H1 (cell line): ENCODE measurements around the gene LECT2. TPM values are rescaled to one million over a fixed set of nuclear protein-coding genes. Genes with fewer than 3 reads are reported as not detected.

Experiments
- CTCF ChIA-PET: fragments of 300-600 bp; sonication (Branson Sonifier 250); formaldehyde crosslinking; loops from one replicate; lab custom pipeline; 2021; ENCODE audit not compliant: partially characterized antibody; lab: Charles Lee
- POLR2A ChIA-PET: fragments of 300-600 bp; sonication (Branson Sonifier 250); formaldehyde crosslinking; loops from one replicate; lab custom pipeline; 2021; ENCODE audit warnings: inconsistent platforms; ENCODE audit not compliant: partially characterized antibody; lab: Charles Lee
- DNase-seq, 2 experiments: peaks; one replicate each; pipeline versions ENCODE4 v3.0.0 to v3.0.0-alpha.2; 2010 to 2022; ENCODE audit warnings: low spot score in 2 of 2, low read depth in 1 of 2, mixed read lengths in 1 of 2
- FAIRE-seq: peaks from 2 replicates; lab custom pipeline; 2011; peaks lifted over from hg19 to GRCh38; lab: Jason Lieb, UNC
- H2AFZ ChIP-seq: 2 replicates; pipeline ENCODE4 v1.8.1; 2012; ENCODE audit warnings: low read length, inconsistent platforms
- H2AK5ac ChIP-seq: 2 replicates; pipeline ENCODE4 v1.6.1; 2013; ENCODE audit warnings: low read depth, low read length
- H2BK120ac ChIP-seq: replicated peaks from 2 replicates; pipeline ENCODE3; 2013; ENCODE audit warnings: low read depth, low read length, inconsistent platforms
- H2BK12ac ChIP-seq: 2 replicates; pipeline ENCODE4 v1.6.1; 2013; ENCODE audit warnings: low read depth, low read length
- H2BK15ac ChIP-seq: 2 replicates; pipeline ENCODE4 v1.6.1; 2013; ENCODE audit warnings: low read length
- H2BK20ac ChIP-seq: 2 replicates; pipeline ENCODE4 v1.6.1; 2013; ENCODE audit warnings: low read length
- H2BK5ac ChIP-seq: 2 replicates; pipeline ENCODE4 v1.6.1; 2013; ENCODE audit warnings: low read depth, low read length
- H3K14ac ChIP-seq: 2 replicates; pipeline ENCODE4 v1.6.1; 2013; ENCODE audit warnings: inconsistent platforms; ENCODE audit not compliant: insufficient read length
- H3K18ac ChIP-seq: 2 replicates; pipeline ENCODE4 v1.6.1; 2013; ENCODE audit warnings: low read length; ENCODE audit errors: extremely low read depth
- H3K23ac ChIP-seq: 2 replicates; pipeline ENCODE4 v1.6.1; 2013; ENCODE audit warnings: inconsistent platforms; ENCODE audit not compliant: insufficient read length
- H3K23me2 ChIP-seq: 2 replicates; pipeline ENCODE4 v1.6.1; 2013; ENCODE audit warnings: low read depth, low read length
- H3K27ac ChIP-seq: 2 replicates; pipeline ENCODE4 v1.6.1; 2011; ENCODE audit warnings: low read depth, low read length, inconsistent platforms
- H3K27me3 ChIP-seq, 4 experiments: replicated peaks in 1 of 4; 1 replicate in 1 of 4; 2 replicates in 3 of 4; pipeline versions ENCODE4 v1.6.1 to v1.8.1; 2011 to 2013; ENCODE audit warnings: low read length in 3 of 4, mild to moderate bottlenecking in 3 of 4, inconsistent platforms in 2 of 4, mixed read lengths in 2 of 4, moderate library complexity in 1 of 4; ENCODE audit not compliant: control insufficient read depth in 3 of 4, insufficient read depth in 3 of 4; ENCODE audit errors: extremely low read depth in 1 of 4
- H3K36me3 ChIP-seq, 4 experiments: 2 replicates each; pipeline versions ENCODE4 v1.6.1 to v1.8.1; 2011 to 2013; ENCODE audit warnings: mild to moderate bottlenecking in 4 of 4, low read length in 3 of 4, moderate library complexity in 2 of 4, control low read depth in 1 of 4, inconsistent platforms in 1 of 4; ENCODE audit not compliant: insufficient read depth in 4 of 4, control insufficient read depth in 2 of 4
- H3K4ac ChIP-seq: replicated peaks from 2 replicates; pipeline ENCODE3; 2013; ENCODE audit warnings: low read length, low read depth, mixed read lengths, inconsistent platforms; ENCODE audit not compliant: insufficient read length
- H3K4me1 ChIP-seq, 4 experiments: replicated peaks in 1 of 4; 1 replicate in 1 of 4; 2 replicates in 3 of 4; pipeline versions ENCODE4 v1.6.1 to v1.8.1; 2011 to 2013; ENCODE audit warnings: low read length in 3 of 4, inconsistent platforms in 2 of 4, mixed read lengths in 1 of 4; ENCODE audit not compliant: insufficient read depth in 4 of 4, control insufficient read depth in 3 of 4
- H3K4me2 ChIP-seq, 2 experiments: 2 replicates each; pipeline versions ENCODE4 v1.6.1 to v1.8.1; 2011 to 2013; ENCODE audit warnings: low read depth in 2 of 2, low read length in 2 of 2, control low read depth in 1 of 2, inconsistent platforms in 1 of 2, mild to moderate bottlenecking in 1 of 2; ENCODE audit not compliant: insufficient read depth in 1 of 2
- H3K4me3 ChIP-seq, 4 experiments: fragments of 200-600, 300-600 bp in 1 of 4; sonication (generic), shearing (Covaris generic), sonication (Bioruptor Twin) in 1 of 4; 2 replicates each; pipeline versions ENCODE4 v1.5.1 to v1.8.1; 2011 to 2016; ENCODE audit warnings: low read length in 4 of 4, low read depth in 3 of 4, control low read depth in 2 of 4, inconsistent platforms in 2 of 4, mild to moderate bottlenecking in 2 of 4, mixed read lengths in 1 of 4, moderate library complexity in 1 of 4; ENCODE audit not compliant: insufficient read depth in 2 of 4; ENCODE audit errors: extremely low read depth in 1 of 4
- H3K56ac ChIP-seq: replicated peaks from 2 replicates; pipeline ENCODE3; 2013; ENCODE audit warnings: low read depth, mild to moderate bottlenecking, mixed read lengths, low read length, inconsistent platforms; ENCODE audit not compliant: insufficient read length
- H3K79me1 ChIP-seq: 2 replicates; pipeline ENCODE4 v1.6.1; 2013; ENCODE audit warnings: low read depth, low read length, control low read depth
- H3K79me2 ChIP-seq, 2 experiments: 2 replicates each; pipeline versions ENCODE4 v1.6.1 to v1.8.1; 2012 to 2013; ENCODE audit warnings: low read length in 2 of 2, mild to moderate bottlenecking in 2 of 2, inconsistent platforms in 1 of 2; ENCODE audit not compliant: insufficient read depth in 2 of 2, control insufficient read depth in 1 of 2
- H3K9ac ChIP-seq, 4 experiments: replicated peaks in 1 of 4; 1 replicate in 1 of 4; 2 replicates in 3 of 4; pipeline versions ENCODE4 v1.6.1 to v1.8.1; 2011 to 2013; ENCODE audit warnings: low read depth in 3 of 4, low read length in 3 of 4, control low read depth in 2 of 4, mild to moderate bottlenecking in 2 of 4, moderate library complexity in 2 of 4, inconsistent platforms in 1 of 4; ENCODE audit errors: extremely low read depth in 1 of 4
- H3K9me3 ChIP-seq, 2 experiments: 2 replicates each; pipeline versions ENCODE4 v1.6.1 to v1.8.1; 2012 to 2013; ENCODE audit warnings: mild to moderate bottlenecking in 2 of 2, moderate library complexity in 2 of 2, control low read depth in 1 of 2, inconsistent platforms in 1 of 2, low read depth in 1 of 2, low read length in 1 of 2, mixed read lengths in 1 of 2; ENCODE audit not compliant: insufficient read depth in 2 of 2
- H4K20me1 ChIP-seq, 2 experiments: replicated peaks in 1 of 2; 2 replicates each; pipeline versions ENCODE3 to v1.8.1; 2011 to 2013; ENCODE audit warnings: inconsistent platforms in 2 of 2, low read length in 2 of 2, mild to moderate bottlenecking in 1 of 2; ENCODE audit not compliant: insufficient read depth in 2 of 2, control insufficient read depth in 1 of 2
- H4K5ac ChIP-seq: 2 replicates; pipeline ENCODE4 v1.6.1; 2013; ENCODE audit warnings: low read length, low read depth, mixed read lengths, inconsistent platforms; ENCODE audit not compliant: insufficient read length
- H4K8ac ChIP-seq: 2 replicates; pipeline ENCODE4 v1.8.0; 2013; ENCODE audit warnings: mild to moderate bottlenecking, moderate library complexity, low read length, inconsistent platforms; ENCODE audit not compliant: insufficient read depth; ENCODE audit errors: extremely low read depth
- H4K91ac ChIP-seq: replicated peaks from 2 replicates; pipeline ENCODE3; 2013; ENCODE audit warnings: low read length, mixed read lengths, inconsistent platforms; ENCODE audit not compliant: insufficient read length
- HDAC2 ChIP-seq, 2 experiments: fragments of 300-600 bp in 1 of 2; sonication (generic) in 1 of 2; IDR thresholded peaks; 2 replicates each; pipeline ENCODE4 v1.6.1; 2011 to 2012; ENCODE audit warnings: low read depth in 2 of 2, low read length in 2 of 2, mild to moderate bottlenecking in 2 of 2, moderate library complexity in 2 of 2, borderline replicate concordance in 1 of 2, inconsistent platforms in 1 of 2
- HDAC6 ChIP-seq: IDR thresholded peaks from one replicate; pipeline ENCODE4 v1.7.1; 2012; ENCODE audit warnings: low read depth, mild to moderate bottlenecking, inconsistent platforms, low read length, moderate library complexity
- TAF1 ChIP-seq: IDR thresholded peaks from 2 replicates; pipeline ENCODE4 v1.6.1; 2011; ENCODE audit warnings: mild to moderate bottlenecking, low read depth, low read length
- WGBS, 2 experiments: shearing (Covaris generic) in 1 of 2; methylation state at CpG; one replicate each; pipeline versions ENCODE4 v1.1.6 to v1.1.7; 2013 to 2015; ENCODE audit warnings: low lambda C conversion rate in 2 of 2, mixed read lengths in 2 of 2, inconsistent platforms in 1 of 2, low coverage in 1 of 2, missing lambda C conversion rate in 1 of 2; ENCODE audit not compliant: insufficient replicate concordance in 2 of 2, insufficient coverage in 1 of 2, insufficient read length in 1 of 2; ENCODE audit errors: extremely low coverage in 1 of 2, missing lambda C conversion rate in 1 of 2; 5-methylcytosine and 5-hydroxymethylcytosine counted together
- polyA plus RNA-seq, 7 experiments: library from polyadenylated mRNA; depleted of rRNA in 3 of 7; stranded (reverse) in 5 of 7; unstranded in 2 of 7; fragments of >200 nt in 5 of 7; fragments of 200-250 nt in 2 of 7; gene quantifications; 1 replicate in 5 of 7; 2 replicates in 1 of 7; 4 replicates in 1 of 7; pipeline versions ENCODE4 v1.2.1 to v1.2.3, GENCODE V29; 2011 to 2013; ENCODE audit warnings: missing spikeins in 2 of 7, mixed read lengths in 2 of 7
- total RNA-seq: library from RNA; stranded (reverse); fragmentation: NEBNext Ultra II Directional; extraction: Animal tissue kit (Norgen Biotek cat#: 25700); gene quantifications from 2 replicates; pipeline ENCODE4 v1.2.1, GENCODE V29; 2021
- TF ChIP-seq, protein P1 (sequence below): IDR thresholded peaks from 2 replicates; pipeline ENCODE4 v1.6.1; 2012; ENCODE audit warnings: inconsistent platforms

LECT2 gene
- total and polyA plus RNA-seq, 2 of the 8 experiments (the other 6 are each of a cell fraction or from before 2014, with no cell fraction given), result not detected

DNA sequence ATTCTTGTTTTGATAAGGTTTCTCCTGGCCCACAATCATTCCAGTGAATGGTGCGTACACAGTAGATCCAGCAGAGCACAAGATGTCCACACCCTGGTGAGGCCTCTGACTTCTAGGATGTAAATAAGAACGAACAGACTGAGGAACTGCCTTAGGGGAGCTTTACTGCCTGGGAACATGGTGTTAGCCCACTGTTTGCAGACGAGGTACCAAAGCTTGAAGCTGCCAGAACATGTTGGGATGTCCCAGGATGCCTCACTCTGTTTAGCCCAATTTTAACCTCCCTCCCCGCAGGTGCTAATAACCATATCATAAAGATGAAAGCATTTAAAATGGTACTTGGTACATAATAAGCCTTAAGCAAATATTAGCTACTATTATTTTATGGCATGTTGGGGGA is 3.5 kb downstream of the LECT2 start:
- no peak for FAIRE-seq
- CTCF ChIA-PET, result interaction anchor here (0.7 to 3.3 kb wide), 5 partner anchors 9 to 387 kb away, joined by 3 to 15 read pairs (median 3); no protein-coding TSS in a partner anchor

More for the DNA sequence above, 3.5 kb downstream of the LECT2 start:
- Histone ChIP-seq H3K4ac (no peak overlapping the region), H4K20me1 (no peaks in the 10 kb centered on the region), H3K9me3 (no peaks in the 10 kb centered on the region), H3K27ac (no peak overlapping the region), H4K5ac (no peak overlapping the region), H3K23me2 (no peaks in the 10 kb centered on the region), H2BK120ac (no peak overlapping the region), H3K9ac (no peak overlapping the region), H2BK20ac (no peak overlapping the region), H3K27me3 (no peaks in the 10 kb centered on the region; a peak in 1 of 7 replicates), H3K56ac (no peak overlapping the region), H3K14ac (no peak overlapping the region), H2BK5ac (no peak overlapping the region), H2BK12ac (no peak overlapping the region), H4K91ac (no peak overlapping the region), H3K4me3 (no peak overlapping the region), H3K4me1 (no peaks in the 10 kb centered on the region), H4K8ac (no peak overlapping the region), H2AFZ (no peak overlapping the region), H2AK5ac (no peak overlapping the region), H3K36me3 (no peaks in the 10 kb centered on the region), H3K23ac (no peak overlapping the region), H3K79me2 (no peaks in the 10 kb centered on the region), H3K79me1 (no peaks in the 10 kb centered on the region), H3K18ac (no peak overlapping the region), H2BK15ac (no peak overlapping the region), H3K4me2 (no peak overlapping the region)
- no peak for DNase-seq
- POLR2A ChIA-PET, result no interaction called here
- WGBS, 2 experiments, result 88% methylated on average over 4 of the region's 4 CpGs; no CpG with 5 or more reads in 1 of the 2 experiments
- TF ChIP-seq TAF1 (no peak), HDAC2 (IDR thresholded peaks at IDR 0.05; ENCODE audit: borderline replicate concordance in 1 of 2, low read depth in 2 of 2, low read length in 2 of 2) (no peak), HDAC6 (no peak)
- TF ChIP-seq, protein P1, sequence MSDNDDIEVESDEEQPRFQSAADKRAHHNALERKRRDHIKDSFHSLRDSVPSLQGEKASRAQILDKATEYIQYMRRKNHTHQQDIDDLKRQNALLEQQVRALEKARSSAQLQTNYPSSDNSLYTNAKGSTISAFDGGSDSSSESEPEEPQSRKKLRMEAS, result no peak
